DMS114 treated with DMSO at 0.1 percent for 48 hours (cell line): ENCODE results near the gene WASHC1.
"Not testable (repeated sequence)": the region's sequence is repeated elsewhere in the genome, so short reads cannot be mapped to it uniquely, and the experiment has no call there.

Experiments
- DNase-seq: peaks from one replicate; lab custom pipeline; 2025; ENCODE audit not compliant: unreplicated experiment; lab: John Stamatoyannopoulos, UW

The WASHC1 gene, protein sequence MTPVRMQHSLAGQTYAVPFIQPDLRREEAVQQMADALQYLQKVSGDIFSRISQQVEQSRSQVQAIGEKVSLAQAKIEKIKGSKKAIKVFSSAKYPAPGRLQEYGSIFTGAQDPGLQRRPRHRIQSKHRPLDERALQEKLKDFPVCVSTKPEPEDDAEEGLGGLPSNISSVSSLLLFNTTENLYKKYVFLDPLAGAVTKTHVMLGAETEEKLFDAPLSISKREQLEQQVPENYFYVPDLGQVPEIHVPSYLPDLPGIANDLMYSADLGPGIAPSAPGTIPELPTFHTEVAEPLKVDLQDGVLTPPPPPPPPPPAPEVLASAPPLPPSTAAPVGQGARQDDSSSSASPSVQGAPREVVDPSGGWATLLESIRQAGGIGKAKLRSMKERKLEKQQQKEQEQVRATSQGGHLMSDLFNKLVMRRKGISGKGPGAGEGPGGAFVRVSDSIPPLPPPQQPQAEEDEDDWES

DNA sequence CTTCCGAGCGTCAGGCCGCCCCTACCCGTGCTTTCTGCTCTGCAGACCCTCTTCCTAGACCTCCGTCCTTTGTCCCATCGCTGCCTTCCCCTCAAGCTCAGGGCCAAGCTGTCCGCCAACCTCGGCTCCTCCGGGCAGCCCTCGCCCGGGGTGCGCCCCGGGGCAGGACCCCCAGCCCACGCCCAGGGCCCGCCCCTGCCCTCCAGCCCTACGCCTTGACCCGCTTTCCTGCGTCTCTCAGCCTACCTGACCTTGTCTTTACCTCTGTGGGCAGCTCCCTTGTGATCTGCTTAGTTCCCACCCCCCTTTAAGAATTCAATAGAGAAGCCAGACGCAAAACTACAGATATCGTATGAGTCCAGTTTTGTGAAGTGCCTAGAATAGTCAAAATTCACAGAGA lies at the start of gene WASHC1:
TSS of gene WASHC1 (minus strand) at position 101 of the 400 bp plus-strand sequence. CDS start 4,457 bp downstream, outside the sequence.
- DNase-seq, result not testable (repeated sequence)

DNA sequence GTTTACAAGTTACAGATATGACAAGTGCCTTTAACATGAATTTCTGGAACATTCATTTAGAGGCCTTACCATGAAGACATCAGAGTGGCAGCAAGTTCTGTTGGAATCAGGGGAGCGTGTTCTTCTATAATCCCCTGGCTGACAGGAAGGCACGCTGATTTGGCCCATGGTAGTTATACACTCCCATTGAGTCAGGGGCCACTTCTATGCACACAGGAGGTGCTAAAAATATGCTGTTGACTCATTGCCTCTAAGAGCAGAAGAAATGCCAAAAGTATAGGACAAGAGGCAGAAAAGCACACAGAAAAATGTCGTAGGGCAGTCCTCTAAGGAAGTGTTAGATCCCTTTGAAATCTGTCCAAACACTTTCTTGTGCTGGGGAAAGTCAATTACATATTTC lies 49.1 kb upstream of the WASHC1 start:
- DNase-seq, result not testable (repeated sequence)

DNA sequence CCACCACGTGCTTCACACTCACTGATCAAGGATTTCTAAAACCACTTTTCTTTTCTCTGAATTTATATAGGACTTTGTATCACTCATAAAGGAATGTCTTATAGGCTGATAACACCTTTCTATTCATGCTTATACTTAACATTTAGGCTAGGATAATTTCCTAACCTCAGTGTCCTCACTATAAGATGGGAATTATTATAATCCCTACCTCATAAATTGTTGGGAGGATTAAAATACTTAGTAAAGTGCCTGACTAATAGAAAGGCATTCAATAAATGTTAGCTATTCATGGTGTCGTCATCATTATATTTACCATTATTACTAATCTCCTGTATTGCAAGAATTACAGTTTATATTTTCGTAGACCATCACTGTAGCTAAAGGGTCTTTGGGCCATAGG lies 47.1 kb upstream of the WASHC1 start:
- DNase-seq, result not testable (repeated sequence)

DNA sequence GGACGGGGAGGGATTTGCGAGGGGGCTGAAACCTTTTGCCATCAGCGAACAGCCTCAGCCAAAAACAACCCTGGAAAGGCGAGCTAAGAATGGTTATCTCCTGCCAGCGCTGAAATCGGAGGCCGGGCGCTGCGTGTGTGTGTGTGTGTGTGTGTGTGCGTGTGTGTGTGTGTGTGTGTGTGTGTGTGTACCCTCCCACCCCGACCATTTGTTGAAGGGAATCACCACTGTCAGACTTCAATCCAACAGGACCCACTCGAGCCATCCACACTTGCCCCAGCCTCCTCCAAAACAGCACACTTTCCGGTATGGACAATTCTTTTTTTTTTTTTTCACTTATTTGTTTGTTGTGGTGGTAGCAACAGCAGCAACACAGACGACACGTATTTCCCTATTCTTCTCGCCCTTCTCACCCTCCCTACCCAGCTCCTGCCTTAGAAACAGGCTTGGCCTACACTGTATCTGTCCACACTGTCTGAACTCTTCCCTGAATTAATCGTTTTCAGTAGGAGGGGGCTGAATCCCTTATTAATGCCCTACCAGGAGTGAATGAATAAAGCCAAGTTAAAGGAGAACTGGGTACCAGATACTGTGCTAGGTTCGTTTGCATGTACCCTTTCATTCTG lies 44.8 kb upstream of the WASHC1 start:
- DNase-seq, result not testable (repeated sequence)

DNA sequence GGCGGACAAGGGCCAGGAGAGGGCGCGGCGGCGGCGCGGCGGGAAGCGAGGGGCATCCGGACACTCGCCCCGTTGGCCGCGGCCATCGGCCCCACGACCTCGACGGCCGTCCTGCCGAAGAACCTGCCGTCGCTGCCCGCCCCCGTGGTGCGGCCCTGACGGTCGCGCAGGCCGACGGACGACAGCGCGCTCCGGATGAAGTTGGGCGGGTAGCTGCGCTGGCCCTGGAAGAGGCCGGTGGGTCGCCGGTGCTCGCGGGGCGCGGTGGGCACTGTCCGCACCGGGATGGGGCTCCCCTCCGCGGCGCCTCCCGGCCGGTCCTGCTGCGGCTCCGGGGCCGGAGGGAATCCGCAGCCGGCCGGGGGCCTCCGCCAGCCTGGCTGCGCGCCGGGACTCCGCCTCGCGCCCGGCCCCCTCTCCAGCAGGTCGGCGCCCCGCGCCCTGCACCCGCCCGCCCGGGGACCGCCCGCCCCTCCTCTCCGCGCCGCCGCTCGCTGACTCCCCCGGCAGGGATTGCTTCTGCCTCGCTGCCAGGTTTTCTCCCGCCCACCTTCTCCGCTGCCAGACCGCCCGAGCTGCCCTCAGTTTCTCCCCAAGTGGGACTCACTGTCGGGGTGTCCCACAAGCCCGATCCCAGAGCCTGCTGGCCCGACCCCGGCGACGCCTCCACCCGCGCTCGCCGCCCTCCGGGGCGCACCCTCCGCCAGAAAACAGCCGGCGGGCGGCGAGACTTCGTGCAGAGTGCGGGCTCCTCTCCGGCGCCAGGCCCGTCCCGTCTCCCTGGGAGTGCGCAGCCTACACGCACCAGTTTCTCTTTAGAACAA lies 44.0 kb upstream of the WASHC1 start:
- DNase-seq, result not testable (repeated sequence)

DNA sequence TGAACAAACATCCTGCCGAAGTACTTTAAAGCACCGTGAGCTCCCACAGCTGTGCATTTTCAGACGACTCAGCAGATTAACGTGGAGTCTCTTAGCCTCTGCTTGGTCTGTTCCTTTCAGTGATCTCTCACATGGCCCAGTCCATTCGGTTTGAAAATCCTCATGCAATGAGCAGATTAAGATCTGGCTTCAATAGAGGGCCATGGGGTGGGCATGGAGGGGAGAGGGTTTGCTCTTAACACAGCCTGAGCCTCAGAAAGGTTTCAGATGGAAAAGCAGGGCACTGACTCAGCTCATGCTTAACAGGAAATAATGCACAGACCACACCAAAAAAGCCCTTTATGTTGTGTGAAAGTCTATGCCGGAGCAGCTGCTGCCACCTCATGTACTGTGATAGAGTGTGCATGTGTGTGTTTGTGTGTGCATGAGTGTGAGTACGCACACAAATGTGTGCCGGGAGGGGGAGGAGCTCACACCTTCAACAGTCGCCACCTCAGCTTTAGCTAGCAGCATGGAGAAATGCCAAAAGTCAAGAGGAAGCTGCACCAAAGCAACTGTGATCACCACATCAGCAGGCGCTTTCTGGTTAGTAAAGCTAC lies 33.9 kb upstream of the WASHC1 start:
- DNase-seq, result not testable (repeated sequence)

DNA sequence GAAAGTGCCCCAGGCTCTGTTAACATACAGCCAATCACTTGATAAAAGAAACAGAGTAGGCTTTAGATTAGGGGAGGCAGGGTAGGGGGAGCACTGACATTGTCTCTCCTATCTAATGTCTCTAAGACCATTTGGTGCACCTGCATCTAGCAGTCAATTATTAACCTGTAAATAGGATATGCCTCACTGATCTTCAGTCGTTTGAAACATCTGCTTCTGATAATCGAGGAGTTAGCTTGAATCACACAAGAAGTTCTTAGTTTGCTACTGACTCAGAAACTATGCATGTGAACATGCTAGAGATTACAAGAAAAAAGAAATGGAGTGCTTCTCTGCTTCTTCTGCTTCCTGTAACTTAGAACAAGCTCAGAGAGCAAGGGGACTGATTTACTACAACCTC lies 23.4 kb upstream of the WASHC1 start:
- not testable (repeated sequence) for DNase-seq

DNA sequence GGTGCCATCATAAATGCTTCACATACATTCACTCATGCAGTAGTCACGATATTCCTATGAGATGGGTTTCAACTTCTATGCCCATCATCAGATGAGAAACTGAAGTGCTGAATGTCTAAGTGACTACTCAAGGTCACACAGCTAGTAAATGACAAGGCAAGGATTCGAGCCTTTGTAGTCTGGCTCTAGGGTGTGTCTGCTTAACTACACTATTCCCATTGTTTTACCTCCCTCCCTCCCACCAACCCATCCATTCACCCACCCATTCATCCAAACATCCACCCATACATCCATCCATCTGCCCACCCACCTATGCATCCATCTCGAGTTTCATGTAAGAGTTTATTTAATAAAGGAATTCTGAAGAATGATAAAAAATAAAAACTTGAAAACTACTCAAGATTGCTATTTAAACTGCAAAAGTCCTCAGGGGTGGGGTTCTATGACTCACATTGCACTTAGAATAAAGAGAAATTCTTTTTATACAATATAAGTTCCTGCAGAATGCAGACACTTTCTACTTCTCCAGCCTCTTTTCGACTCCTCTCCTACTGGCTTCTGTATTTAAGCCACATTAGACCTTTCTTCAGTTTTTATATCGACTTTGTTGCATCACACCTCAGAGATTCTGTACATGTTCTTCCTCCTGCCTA lies 19.1 kb upstream of the WASHC1 start:
- not testable (repeated sequence) for DNase-seq

DNA sequence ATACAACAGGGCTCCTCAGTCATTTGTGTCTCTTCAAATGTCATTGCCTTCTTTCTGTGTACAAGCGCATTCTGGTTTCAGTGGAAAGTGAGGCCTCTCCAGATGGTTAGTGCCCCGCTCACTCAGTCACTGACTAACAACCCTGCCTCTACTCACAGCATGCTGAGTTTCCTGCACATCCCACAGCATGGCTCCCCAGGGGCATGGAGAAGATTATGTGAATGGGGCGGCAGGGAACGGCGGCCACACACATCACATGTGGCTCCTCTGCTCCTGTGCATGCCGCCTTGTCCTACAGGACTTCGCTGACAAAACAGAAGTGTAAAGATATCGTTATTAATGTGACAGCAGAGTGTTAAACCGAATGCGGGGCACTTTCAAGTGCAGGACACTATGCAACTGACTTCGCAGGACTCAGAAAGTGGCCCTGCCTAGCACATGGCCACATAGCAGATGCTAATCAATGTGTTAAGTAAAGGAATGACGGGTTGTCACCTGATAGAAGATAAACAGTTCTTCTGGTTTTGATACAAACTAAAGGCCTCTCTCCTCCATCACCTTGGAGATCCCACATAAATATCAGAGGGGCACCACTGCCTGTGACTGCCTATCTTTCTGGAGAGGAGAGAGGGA lies 17.5 kb upstream of the WASHC1 start:
- DNase-seq, result not testable (repeated sequence)

DNA sequence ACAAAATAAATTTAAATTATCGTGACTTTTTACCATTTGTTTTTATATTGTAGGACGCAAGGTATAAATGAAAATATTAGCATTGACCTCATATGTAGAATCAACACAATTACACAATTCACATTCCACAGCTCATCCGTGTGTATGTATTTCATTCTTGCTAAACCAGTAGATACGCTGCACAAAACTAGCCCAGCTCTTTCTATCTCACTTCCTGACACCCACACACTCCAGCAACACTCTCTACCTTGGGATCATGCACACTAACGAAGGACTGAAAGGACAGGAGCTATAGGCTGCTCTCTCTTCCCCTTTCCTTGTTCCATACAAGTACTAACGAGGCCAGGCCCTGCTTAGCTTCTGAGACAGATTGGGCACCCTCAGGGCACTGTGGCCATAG lies 16.9 kb upstream of the WASHC1 start:
- DNase-seq, result not testable (repeated sequence)

DNA sequence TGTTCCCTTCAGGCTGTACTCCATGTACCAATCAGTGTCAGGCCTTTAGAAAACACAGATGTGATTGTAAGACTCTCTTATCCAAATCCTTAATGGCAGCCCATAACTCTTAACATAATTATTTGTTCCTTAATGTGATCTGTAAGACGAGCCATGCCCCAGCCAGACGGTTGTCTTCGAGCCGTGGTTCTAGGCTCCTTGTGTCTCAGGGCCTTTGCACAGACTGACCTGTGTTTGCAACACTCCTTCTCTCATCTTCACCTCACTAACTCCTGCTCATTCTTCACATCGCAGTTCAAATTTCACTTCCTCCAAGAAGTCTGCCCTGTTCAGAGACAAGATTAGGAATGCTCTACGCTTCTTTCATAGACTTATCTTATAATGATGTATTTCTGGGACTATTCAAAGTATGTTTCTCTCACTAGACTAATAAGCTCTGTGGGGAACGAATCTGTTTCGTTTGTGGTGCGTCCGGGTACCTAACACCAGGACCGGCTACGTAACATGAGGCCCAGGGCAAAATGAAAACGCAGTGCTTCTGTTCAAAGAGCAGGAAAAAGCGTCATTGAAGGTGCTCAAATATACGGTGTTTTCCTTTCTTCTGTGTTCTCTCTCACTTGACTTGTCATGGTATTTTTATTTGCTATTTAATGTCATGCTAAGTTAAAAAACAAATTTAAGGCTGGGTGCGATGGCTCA lies 16.1 kb upstream of the WASHC1 start:
- DNase-seq, result not testable (repeated sequence)

DNA sequence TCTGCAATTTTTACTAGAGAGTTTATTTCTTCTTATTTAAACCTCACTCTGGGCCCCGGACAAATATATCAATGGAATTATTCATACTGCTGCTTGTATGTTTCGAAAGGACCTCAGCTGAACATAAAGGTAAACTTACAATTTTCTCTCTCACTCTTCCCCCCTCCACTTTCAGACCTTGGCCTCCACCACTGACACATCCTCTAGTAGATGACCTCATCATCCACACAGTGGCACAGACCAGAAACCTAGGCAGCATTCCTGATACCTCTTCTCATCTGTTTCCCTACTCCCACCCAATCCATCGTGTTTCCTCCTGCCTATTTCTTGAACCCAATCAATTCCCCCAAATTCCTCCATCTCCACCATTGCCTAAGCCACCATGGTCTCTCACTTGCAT lies 15.2 kb upstream of the WASHC1 start:
- not testable (repeated sequence) for DNase-seq

DNA sequence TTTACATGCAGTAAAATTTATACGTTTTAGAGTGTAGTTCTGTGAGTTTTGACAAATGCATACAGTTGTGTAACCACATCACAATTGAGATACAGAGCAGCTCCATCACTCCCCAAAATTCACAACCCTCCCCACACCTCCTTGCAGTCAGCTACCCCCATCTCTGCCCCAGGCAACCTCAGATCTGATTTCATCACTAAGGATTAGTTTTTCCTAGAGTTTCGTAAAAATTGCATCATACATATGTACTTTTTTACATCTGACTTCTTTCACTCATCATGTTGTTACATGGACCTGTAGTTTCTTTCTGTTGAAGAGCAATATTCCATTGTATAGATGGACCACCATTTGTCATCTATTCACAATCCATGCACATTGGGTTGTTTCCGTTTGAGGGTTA lies 14.4 kb upstream of the WASHC1 start:
- not testable (repeated sequence) for DNase-seq

DNA sequence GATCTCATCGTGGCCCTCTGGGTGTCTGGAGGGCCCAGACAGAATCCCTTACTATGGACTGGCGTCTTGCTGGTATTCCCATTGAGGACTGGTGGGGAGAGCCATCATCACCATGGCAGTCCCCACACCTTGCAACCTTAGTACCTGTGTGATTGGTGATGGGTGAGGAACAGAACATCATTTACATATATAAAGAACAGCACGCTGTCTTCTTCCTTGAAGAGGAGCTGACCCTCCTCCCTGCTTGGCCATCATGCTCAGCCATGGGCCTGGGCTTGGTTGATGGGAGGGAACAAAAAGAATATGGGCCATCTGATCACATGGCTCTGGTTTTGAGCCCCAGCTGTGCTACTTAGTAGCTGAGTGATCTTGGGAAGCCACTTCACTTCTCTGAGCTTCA lies 13.9 kb upstream of the WASHC1 start:
- not testable (repeated sequence) for DNase-seq

DNA sequence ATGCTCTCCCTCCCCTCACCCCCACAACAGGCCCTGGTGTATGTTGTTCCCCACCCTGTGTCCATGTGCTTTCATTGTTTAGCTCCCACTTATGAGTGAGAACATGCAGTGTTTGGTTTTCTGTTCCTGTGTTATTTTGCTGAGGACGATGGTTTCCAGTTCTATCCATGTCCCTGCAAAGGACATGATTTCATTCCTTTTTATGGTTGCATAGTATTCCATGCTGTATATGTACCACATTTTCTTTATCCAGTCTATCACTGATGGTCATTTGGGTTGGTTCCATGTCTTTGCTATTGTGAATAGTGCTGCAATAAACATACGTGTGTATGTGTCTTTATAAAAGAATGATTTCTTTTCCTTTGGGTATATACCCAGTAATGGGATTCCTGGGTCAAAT lies 12.6 kb upstream of the WASHC1 start:
- DNase-seq, result not testable (repeated sequence)

DNA sequence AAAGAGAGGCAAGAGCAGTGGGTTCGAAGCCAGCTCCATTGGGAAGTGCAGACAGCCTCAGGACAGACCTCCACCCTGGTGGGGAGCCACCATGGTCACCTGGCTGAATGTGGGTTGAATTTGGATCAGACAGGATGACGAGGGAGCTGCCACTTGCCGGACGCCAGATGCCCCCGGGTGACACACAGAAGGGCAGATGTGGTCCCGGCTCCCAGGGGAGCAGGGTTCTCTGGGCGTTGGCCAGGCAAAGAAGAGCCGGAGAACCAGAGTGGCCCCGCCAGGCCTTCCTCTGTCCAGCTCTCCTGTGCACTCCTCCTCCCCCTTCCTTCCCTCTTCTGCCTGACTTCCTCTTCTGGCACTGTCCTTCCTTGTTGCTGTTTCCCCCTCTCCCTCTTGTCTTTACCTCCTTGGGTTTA lies 12.0 kb upstream of the WASHC1 start:
- DNase-seq, result not testable (repeated sequence)

DNA sequence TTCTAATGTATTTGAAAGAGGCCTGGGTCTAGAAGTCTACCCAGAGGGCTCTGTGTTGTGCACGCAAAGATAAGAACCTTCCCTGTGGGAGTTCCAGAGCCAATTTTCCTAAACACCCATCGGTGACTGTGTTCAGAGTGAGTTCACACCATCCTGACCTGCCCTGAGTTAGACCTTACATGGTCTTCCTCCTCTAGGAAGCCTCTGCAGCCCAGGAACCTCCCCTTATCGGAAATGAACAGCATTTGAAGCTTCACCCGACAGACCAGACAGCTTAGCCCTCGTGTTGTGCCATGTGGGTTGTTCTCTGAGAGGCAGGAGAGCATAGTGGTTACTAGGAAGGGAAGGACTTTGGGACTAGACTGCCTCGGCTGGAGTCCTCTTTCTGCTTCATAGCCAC lies 3.1 kb upstream of the WASHC1 start:
- not testable (repeated sequence) for DNase-seq

DNA sequence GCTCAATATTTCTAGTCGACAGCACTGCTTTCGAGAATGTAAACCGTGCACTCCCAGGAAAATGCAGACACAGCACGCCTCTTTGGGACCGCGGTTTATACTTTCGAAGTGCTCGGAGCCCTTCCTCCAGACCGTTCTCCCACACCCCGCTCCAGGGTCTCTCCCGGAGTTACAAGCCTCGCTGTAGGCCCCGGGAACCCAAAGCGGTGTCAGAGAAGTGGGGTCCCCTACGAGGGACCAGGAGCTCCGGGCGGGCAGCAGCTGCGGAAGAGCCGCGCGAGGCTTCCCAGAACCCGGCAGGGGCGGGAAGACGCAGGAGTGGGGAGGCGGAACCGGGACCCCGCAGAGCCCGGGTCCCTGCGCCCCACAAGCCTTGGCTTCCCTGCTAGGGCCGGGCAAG lies 481 bp downstream of the WASHC1 start:
- DNase-seq, result not testable (repeated sequence)

DNA sequence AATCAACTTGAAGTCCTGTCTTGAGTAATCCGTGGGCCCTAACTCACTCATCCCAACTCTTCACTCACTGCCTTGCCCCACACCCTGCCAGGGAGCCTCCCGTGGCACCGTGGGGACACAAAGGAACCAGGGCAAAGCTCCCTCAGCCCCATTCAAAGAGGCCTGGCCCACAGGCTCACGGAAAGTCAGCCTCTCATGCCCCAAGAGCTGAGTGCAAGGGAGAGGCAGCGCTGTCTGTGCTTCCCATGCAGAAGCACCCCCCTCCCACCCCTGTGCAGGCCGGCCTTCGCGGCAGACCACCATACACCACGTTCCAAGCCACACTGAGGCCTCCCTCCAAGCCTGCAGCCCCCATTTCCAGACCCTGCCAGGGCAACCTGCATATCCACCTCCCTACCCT lies 7.6 kb downstream of the WASHC1 start:
- not testable (repeated sequence) for DNase-seq
